Duodenal mucosa (tissue), 2 donors: ENCODE results near the gene SCAMP1.

ENCODE experiments used
- H3K27ac ChIP-seq: one replicate; pipeline ENCODE4 v1.7.0; 2013; ENCODE audit warnings: low read depth, low read length
- H3K27me3 ChIP-seq, 2 donors: one replicate each; pipeline ENCODE4 v1.7.0; 2013; ENCODE audit warnings: low read length in 2 of 2, control low read depth in 1 of 2; ENCODE audit not compliant: insufficient read depth in 2 of 2, control insufficient read depth in 1 of 2
- H3K36me3 ChIP-seq, 2 donors: one replicate each; pipeline ENCODE4 v1.7.0; 2013; ENCODE audit warnings: low read length in 2 of 2, control low read depth in 1 of 2; ENCODE audit not compliant: insufficient read depth in 2 of 2, control insufficient read depth in 1 of 2
- H3K4me1 ChIP-seq, 2 donors: one replicate each; pipeline ENCODE4 v1.7.0; 2013; ENCODE audit warnings: low read length in 2 of 2, control low read depth in 1 of 2; ENCODE audit not compliant: insufficient read depth in 2 of 2, control insufficient read depth in 1 of 2
- H3K4me3 ChIP-seq, 2 donors: one replicate each; pipeline ENCODE4 v1.7.0; 2013; ENCODE audit warnings: low read length in 2 of 2, low read depth in 1 of 2
- H3K9ac ChIP-seq, 2 donors: one replicate each; pipeline ENCODE4 v1.7.0; 2013; ENCODE audit warnings: low read length in 2 of 2, low read depth in 1 of 2
- H3K9me3 ChIP-seq, 2 donors: one replicate each; pipeline ENCODE4 v1.7.0; 2013; ENCODE audit warnings: low read length in 2 of 2, control low read depth in 1 of 2; ENCODE audit not compliant: control insufficient read depth in 1 of 2

Gene SCAMP1

DNA sequence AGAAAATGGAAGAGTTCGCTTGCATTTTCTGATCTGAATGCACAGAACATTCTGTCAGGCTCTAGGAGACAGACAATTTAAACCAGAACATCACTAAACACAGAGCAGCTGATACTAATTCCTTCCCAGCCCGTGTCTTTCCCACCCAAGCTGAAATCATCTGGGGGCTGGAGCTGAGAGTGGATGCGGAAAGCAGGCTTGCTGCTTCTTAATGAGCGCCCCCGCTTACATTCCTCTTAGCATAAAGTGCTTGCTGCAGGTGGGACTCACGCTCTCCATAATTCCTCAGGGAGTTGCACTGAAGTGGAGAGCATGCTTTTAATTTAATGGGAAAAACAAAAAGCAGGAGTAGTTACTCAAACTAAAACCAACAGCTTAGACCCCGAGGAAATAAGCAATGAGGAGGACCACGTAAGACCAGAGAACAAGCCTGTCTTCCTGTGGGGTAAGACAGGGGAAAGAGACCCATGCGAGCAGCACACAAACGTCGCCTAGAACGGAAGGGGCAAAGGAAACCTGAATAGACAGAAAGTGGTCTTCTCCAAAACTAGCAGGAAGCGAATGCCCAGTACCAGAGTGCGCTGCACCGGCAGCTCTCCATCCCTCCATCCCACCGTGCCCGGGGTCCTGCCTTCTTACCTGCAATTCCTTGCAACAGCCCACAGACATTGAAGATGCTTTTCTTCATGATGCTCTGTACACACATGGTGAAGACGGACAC is 148.9 kb downstream of the SCAMP1 start:
- H3K27ac ChIP-seq = no peak overlapping the region
- peaks cover 0 to 4% of the 10 kb centered on the region in 2 donors for H3K36me3 ChIP-seq
- H3K9ac ChIP-seq = peak overlapping the region; percentile 5 to 8
- peak overlapping the region; percentile 65 to 70 for H3K4me3 ChIP-seq
- peaks cover 35 to 41% of the 10 kb centered on the region in 2 donors for H3K4me1 ChIP-seq
- H3K27me3 ChIP-seq = no peaks in the 10 kb centered on the region
- no peaks in the 10 kb centered on the region for H3K9me3 ChIP-seq

DNA sequence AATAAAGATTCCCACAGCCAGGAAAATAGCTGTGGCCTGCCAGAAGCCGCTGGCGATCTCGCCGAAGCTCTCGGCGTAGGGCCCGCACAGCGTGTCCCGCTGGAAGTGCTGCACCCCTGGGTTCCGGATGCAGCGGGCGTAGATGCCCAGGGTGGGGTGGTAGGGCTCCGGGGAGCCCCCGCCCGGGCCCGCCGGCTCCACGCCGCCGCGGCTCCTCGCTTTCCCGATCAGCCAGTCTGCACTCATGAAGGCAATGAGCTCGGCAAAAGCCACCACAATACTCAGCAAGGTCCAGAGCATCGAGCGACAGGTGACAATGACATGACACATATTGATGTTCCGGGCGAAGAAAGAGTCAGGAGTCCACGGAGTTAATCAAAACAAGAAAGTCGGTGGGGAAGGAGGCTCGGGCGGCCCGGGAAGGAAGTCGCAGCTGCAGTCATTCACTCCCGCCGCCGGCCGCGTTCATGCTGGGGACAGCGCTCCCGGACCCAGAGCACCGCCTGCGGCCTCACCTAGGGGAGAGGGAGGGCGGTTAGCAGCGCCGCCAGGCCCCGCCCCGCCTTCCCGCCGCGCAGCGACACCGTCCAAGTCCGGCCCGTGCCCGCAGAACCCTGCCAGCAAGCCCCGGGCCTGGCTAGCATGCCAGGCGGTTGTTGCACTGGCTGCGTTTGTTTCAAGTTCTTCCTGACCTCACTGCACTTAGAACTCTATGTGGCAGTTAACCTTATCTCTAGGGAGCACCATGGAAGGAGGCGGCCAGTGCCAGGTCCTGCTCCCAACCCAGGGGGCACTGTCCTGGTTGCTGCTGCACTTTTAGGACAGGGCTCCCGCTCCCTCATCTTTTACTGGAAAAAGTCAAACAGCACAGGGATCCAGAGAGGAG is 149.7 kb downstream of the SCAMP1 start:
- peak overlapping the region; percentile 5 for H3K27ac ChIP-seq
- peak overlapping the region; percentile 5 to 48 for H3K9ac ChIP-seq

GRCh38 chr5:78511121-78511906 is 150.9 kb downstream of the SCAMP1 start:
- Histone ChIP-seq H3K27ac (no peak overlapping the region), H3K4me3 (no peak overlapping the region), H3K4me1 (peaks cover 30 to 32% of the 10 kb centered on the region in 2 donors), H3K9ac (no peak overlapping the region), H3K27me3 (no peaks in the 10 kb centered on the region), H3K9me3 (no peaks in the 10 kb centered on the region), H3K36me3 (peaks cover 0 to 4% of the 10 kb centered on the region in 2 donors)

More for the DNA sequence above, 149.7 kb downstream of the SCAMP1 start:
- no peaks in the 10 kb centered on the region for H3K27me3 ChIP-seq
- peak overlapping the region; percentile 65 to 70 for H3K4me3 ChIP-seq
- no peaks in the 10 kb centered on the region for H3K9me3 ChIP-seq
- H3K4me1 ChIP-seq = peaks cover 30 to 35% of the 10 kb centered on the region in 2 donors
- peaks cover 0 to 4% of the 10 kb centered on the region in 2 donors for H3K36me3 ChIP-seq

GRCh38 chr5:78512435-78512834 is 152.0 kb downstream of the SCAMP1 start:
- Histone ChIP-seq H3K27ac (no peak overlapping the region), H3K36me3 (peaks cover 0 to 4% of the 10 kb centered on the region in 2 donors), H3K9ac (no peak overlapping the region), H3K9me3 (no peaks in the 10 kb centered on the region), H3K4me3 (no peak overlapping the region), H3K27me3 (no peaks in the 10 kb centered on the region), H3K4me1 (peaks cover 29 to 30% of the 10 kb centered on the region in 2 donors)

DNA sequence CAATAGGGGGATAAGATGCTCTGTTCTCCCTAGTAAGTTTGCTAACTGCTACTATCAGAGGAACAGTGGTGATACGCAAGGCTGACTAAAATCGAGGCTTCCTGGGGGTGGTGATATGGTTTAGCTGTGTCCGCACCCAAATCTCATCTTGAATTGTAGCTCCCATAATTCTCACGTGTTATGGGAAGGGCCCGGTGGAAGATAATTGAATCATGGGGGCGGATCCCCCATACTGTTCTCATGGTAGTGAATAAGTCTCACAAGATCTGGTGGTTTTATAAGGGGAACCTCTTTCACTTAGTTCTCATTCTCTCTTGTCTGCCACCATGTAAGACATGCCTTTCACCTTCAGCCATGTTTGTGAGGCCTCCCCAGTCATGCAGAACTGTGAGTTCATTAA is 153.0 kb downstream of the SCAMP1 start:
- peaks cover 35% of the 10 kb centered on the region in 2 donors for H3K4me1 ChIP-seq
- H3K4me3 ChIP-seq = no peak overlapping the region
- H3K9ac ChIP-seq = no peak overlapping the region
- H3K27me3 ChIP-seq = no peaks in the 10 kb centered on the region
- H3K9me3 ChIP-seq = no peaks in the 10 kb centered on the region
- H3K36me3 ChIP-seq = peaks cover 0 to 4% of the 10 kb centered on the region in 2 donors
- H3K27ac ChIP-seq = no peak overlapping the region

DNA sequence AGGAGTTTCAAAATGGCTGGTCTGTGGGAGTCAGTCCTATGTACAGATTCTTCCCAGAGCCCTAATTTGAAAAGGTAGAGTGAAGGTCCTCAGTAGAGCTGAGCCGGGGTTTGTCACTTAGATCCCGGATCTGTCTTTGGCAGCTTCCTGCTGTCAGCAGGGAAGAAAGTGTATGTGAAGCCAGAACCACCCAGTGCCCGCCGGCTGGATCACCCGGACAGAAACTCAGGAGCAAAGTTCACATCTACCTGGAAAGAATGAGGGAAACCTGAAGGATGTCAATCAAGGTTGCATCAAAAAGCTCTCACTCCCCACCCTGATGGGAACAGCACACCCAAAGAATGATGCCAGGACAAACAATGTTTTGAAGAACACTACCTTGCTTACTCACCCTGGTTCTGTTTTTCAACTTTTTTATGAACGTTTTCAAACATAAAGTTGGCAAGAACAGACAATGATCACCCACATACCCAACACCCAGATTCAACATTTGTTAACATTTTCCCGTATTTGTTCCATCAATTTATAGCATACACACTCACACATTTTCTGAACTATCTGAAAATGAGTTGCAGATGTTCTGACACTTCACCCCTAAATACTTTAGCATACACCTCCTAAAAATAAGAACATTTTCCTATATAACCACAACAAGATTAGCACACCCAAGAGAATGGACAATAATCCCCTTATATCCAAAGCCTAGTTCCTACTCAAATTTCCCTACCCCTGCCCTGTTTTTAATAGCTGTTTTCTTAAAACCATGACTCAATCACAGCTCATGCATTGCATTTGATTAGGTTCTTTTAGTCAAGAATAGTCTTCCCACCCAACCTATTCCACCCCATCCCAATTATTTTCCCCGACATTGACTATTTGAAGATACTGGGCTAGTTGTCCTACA is 154.3 kb downstream of the SCAMP1 start:
- H3K9me3 ChIP-seq = no peaks in the 10 kb centered on the region
- peaks cover 0 to 4% of the 10 kb centered on the region in 2 donors for H3K36me3 ChIP-seq
- no peak overlapping the region for H3K27ac ChIP-seq
- peaks cover 38 to 41% of the 10 kb centered on the region in 2 donors for H3K4me1 ChIP-seq
- H3K9ac ChIP-seq = no peak overlapping the region
- no peak overlapping the region for H3K4me3 ChIP-seq
- H3K27me3 ChIP-seq = no peaks in the 10 kb centered on the region

DNA sequence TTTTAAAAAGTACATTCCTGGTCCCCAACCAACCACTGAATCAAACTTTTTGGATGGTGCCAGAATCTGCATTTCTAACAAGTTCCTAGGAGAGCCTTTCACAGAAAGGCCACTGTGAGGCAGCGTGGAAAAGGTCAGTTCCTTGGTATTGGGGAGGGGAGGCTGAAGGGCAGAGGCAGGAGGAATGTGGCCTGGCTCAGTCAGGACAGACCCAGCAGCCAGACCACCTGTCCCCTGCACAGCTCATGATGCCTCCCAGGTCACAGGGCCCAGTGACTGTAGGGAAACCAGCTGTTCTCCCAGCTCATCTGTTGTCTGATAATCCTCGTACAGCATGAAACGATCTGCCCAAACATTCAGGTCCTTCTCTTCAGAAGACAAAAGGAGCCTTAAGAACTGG is 155.3 kb downstream of the SCAMP1 start:
- no peaks in the 10 kb centered on the region for H3K9me3 ChIP-seq
- H3K9ac ChIP-seq = no peak overlapping the region
- no peaks in the 10 kb centered on the region for H3K27me3 ChIP-seq
- H3K4me1 ChIP-seq = peaks cover 36 to 40% of the 10 kb centered on the region in 2 donors
- no peak overlapping the region for H3K4me3 ChIP-seq
- peaks cover 0 to 4% of the 10 kb centered on the region in 2 donors for H3K36me3 ChIP-seq
- no peak overlapping the region for H3K27ac ChIP-seq

DNA sequence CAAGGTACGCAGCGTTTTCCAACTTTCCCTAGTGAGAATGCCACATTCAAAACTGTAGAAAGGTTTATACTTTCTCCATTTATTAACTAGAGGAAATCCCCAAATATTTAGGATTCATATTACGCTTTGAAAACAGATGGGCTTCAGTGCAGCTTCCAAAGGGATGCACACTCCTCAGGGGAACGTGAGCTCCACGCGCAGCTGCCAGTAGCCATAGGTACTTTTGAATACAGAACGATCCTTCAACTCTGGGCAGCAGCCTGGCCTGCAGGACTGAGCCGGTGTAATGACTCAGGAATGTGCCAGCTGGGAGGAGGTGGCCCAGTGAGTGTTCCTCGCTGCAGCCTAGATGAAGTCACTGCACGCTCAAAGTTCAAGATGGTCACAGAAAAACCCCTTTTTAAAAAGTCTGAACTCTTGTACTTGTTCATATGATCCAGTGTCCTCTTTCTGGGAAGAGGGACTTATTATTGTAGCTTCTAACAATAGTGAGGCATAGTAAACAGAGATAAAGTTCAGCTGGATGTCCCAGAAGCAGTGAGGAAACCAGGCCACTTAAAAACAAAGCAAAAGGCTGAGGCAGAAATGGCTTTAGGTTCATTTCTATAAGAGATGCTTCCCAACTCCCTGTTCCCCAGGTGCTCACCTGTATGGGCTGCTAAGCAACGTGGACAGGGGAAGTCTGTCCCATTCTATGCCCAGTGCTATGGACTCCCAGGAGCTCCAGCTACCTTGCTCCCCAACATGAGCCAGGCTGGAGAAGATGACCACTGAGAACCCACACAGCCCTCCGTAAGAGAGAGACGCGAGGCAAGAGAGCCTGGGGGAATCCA is 158.2 kb downstream of the SCAMP1 start:
- peak overlapping the region in 1 of 2 donors; percentile 22 for H3K9ac ChIP-seq
- peaks cover 0 to 4% of the 10 kb centered on the region in 2 donors for H3K36me3 ChIP-seq
- H3K27ac ChIP-seq = peak overlapping the region; percentile 11
- no peaks in the 10 kb centered on the region for H3K27me3 ChIP-seq
- no peaks in the 10 kb centered on the region for H3K9me3 ChIP-seq
- H3K4me3 ChIP-seq = no peak overlapping the region
- H3K4me1 ChIP-seq = peaks cover 50 to 53% of the 10 kb centered on the region in 2 donors
